ENCODE results near the gene AK5.

The AK5 gene

GRCh38 chr1:77465922-77466321 is 184.1 kb downstream of the AK5 start:
- no peak for TF ChIP-seq EZH2 (optimal IDR thresholded peaks at IDR 0.05; ENCODE audit: low read depth, low read length)
- TF ChIP-seq EZH2phosphoT487 (IDR thresholded peaks at IDR 0.05; ENCODE audit: low read length): no peak
- TF ChIP-seq CTCF (IDR thresholded peaks at IDR 0.05; ENCODE audit: low read length): no peak
- DNase-seq: no peak

GRCh38 chr1:77467021-77467595 is 185.3 kb downstream of the AK5 start:
- no peaks in the 10 kb centered on the region for H3K27me3 ChIP-seq (replicated peaks; ENCODE audit: insufficient read depth, low read length)
- H3K4me3 ChIP-seq (ENCODE audit: low read length): no peak overlapping the region
- H3K4me1 ChIP-seq (ENCODE audit: low read length): no peaks in the 10 kb centered on the region
- no peak for DNase-seq
- H3K4me2 ChIP-seq (ENCODE audit: low read depth, low read length): no peak overlapping the region
- no peaks in the 10 kb centered on the region for H3K36me3 ChIP-seq (replicated peaks; ENCODE audit: insufficient read depth, low read length)
- no peaks in the 10 kb centered on the region for H3K79me2 ChIP-seq (ENCODE audit: low read length)
- H3K9me2 ChIP-seq (replicated peaks; ENCODE audit: insufficient read depth, low read length): no peaks in the 10 kb centered on the region
- no peaks in the 10 kb centered on the region for H3K9me3 ChIP-seq (replicated peaks; ENCODE audit: insufficient read depth, low read length)
- no peak overlapping the region for H3K9ac ChIP-seq (ENCODE audit: low read length)
- no peaks in the 10 kb centered on the region for H4K20me1 ChIP-seq (ENCODE audit: insufficient read depth, low read length)
- H2AFZ ChIP-seq (ENCODE audit: low read length): no peak overlapping the region
- TF ChIP-seq EZH2phosphoT487 (IDR thresholded peaks at IDR 0.05; ENCODE audit: low read length) (no peak), EZH2 (optimal IDR thresholded peaks at IDR 0.05; ENCODE audit: low read depth, low read length) (no peak), CTCF (IDR thresholded peaks at IDR 0.05; ENCODE audit: low read length) (no peak)
- no peaks in the 10 kb centered on the region for H3F3A ChIP-seq (ENCODE audit: insufficient read depth, low read length)
- no peak overlapping the region for H3K27ac ChIP-seq (ENCODE audit: low read length)

More at GRCh38 chr1:77465922-77466321, 184.1 kb downstream of the AK5 start:
- Histone ChIP-seq H3K9me2 (replicated peaks; ENCODE audit: insufficient read depth, low read length) (no peaks in the 10 kb centered on the region), H3K36me3 (replicated peaks; ENCODE audit: insufficient read depth, low read length) (no peaks in the 10 kb centered on the region), H3K27ac (ENCODE audit: low read length) (no peak overlapping the region), H2AFZ (ENCODE audit: low read length) (no peak overlapping the region), H3K4me3 (ENCODE audit: low read length) (no peak overlapping the region), H3K79me2 (ENCODE audit: low read length) (no peaks in the 10 kb centered on the region), H3K9me3 (replicated peaks; ENCODE audit: insufficient read depth, low read length) (no peaks in the 10 kb centered on the region), H3K4me1 (ENCODE audit: low read length) (no peaks in the 10 kb centered on the region), H3K9ac (ENCODE audit: low read length) (no peak overlapping the region), H4K20me1 (ENCODE audit: insufficient read depth, low read length) (no peaks in the 10 kb centered on the region), H3K4me2 (ENCODE audit: low read depth, low read length) (no peak overlapping the region), H3K27me3 (replicated peaks; ENCODE audit: insufficient read depth, low read length) (no peaks in the 10 kb centered on the region), H3F3A (ENCODE audit: insufficient read depth, low read length) (no peaks in the 10 kb centered on the region)

DNA sequence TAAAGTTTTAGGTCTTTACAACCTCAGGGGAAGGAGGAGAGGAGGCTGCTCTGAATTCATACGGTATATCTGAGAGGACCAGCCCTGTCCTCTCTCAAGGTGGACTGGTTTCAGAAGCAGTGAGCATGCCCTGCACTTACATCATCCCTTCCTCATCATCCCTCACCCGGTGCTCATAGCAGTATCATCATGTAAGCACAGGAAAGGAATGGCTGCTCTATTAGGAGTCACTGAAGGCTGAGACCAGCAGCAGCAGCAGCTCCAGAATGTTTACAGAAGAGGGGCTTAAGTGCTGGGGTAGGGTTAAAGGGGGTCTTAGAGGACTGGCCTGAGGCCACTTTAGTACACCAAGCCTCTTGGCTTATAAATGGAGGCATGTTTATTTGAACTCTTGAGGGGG is 185.9 kb downstream of the AK5 start:
- Histone ChIP-seq H3K4me3 (ENCODE audit: low read length) (no peak overlapping the region), H3K27ac (ENCODE audit: low read length) (no peak overlapping the region), H3F3A (ENCODE audit: insufficient read depth, low read length) (no peaks in the 10 kb centered on the region), H3K79me2 (ENCODE audit: low read length) (no peaks in the 10 kb centered on the region), H3K9me2 (replicated peaks; ENCODE audit: insufficient read depth, low read length) (no peaks in the 10 kb centered on the region), H3K9ac (ENCODE audit: low read length) (no peak overlapping the region), H3K9me3 (replicated peaks; ENCODE audit: insufficient read depth, low read length) (no peaks in the 10 kb centered on the region), H4K20me1 (ENCODE audit: insufficient read depth, low read length) (no peaks in the 10 kb centered on the region), H3K36me3 (replicated peaks; ENCODE audit: insufficient read depth, low read length) (no peaks in the 10 kb centered on the region), H3K4me1 (ENCODE audit: low read length) (no peaks in the 10 kb centered on the region), H2AFZ (ENCODE audit: low read length) (no peak overlapping the region), H3K27me3 (replicated peaks; ENCODE audit: insufficient read depth, low read length) (no peaks in the 10 kb centered on the region), H3K4me2 (ENCODE audit: low read depth, low read length) (no peak overlapping the region)
- TF ChIP-seq CTCF (IDR thresholded peaks at IDR 0.05; ENCODE audit: low read length): no peak
- TF ChIP-seq EZH2phosphoT487 (IDR thresholded peaks at IDR 0.05; ENCODE audit: low read length): no peak
- TF ChIP-seq EZH2 (optimal IDR thresholded peaks at IDR 0.05; ENCODE audit: low read depth, low read length): no peak
- DNase-seq: no peak

Measured in MM.1S (cell line).